ENCODE data around the gene PRKACB.

- TF ChIP-seq CTCF (IDR thresholded peaks at IDR 0.05; ENCODE audit: borderline replicate concordance, extremely low read depth, low read length, poor library complexity, severe bottlenecking) (no peak), EZH2 (IDR thresholded peaks at IDR 0.05; ENCODE audit: borderline replicate concordance, low read depth, low read length, severe bottlenecking) (no peak)
Measured at GRCh38 chr1:84174051-84174556, 30.0 kb downstream of the PRKACB start.

Measured in DND-41 (cell line).